ENCODE data around the gene ZBTB4.
"Not testable (repeated sequence)": the region's sequence is repeated elsewhere in the genome, so short reads cannot be mapped to it uniquely, and the experiment has no call there.

Gene ZBTB4

DNA sequence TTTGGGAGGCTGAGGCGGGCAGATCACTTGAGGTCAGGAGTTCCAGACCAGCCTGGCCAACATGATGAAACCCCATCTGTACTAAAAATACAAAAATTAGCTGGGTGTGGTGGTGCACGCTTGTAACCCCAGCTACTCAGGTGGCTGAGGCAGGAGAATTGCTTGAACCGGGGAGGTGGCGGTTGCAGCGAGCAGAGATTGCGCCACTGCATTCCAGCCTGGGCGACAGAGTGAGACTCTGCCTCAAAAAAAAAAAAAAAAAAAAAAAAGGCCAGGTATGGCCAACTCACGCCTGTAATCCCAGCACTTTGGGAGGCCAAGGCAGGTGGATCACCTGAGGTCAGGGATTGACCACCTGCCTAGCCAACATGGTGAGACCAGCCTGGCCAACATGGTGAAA, 4.7 kb downstream of the ZBTB4 start:
- H3K27me3 ChIP-seq (replicated peaks; ENCODE audit: control insufficient read depth, insufficient read depth, low read length, poor library complexity, severe bottlenecking); H3K36me3 ChIP-seq (ENCODE audit: control insufficient read depth, insufficient read depth, low read length); DNase-seq; H3K4me3 ChIP-seq (ENCODE audit: insufficient read depth, low read depth, low read length, poor library complexity, severe bottlenecking); H3K27ac ChIP-seq (ENCODE audit: insufficient read depth, low read length, poor library complexity, severe bottlenecking); H3K9me3 ChIP-seq (ENCODE audit: control insufficient read depth, low read length): not testable (repeated sequence)
- peaks cover 11% of the 10 kb centered on the region for H3K4me1 ChIP-seq (ENCODE audit: control insufficient read depth, insufficient read depth, low read length, poor library complexity, severe bottlenecking)

- H3K27me3 ChIP-seq (replicated peaks; ENCODE audit: control insufficient read depth, insufficient read depth, low read length, poor library complexity, severe bottlenecking): no peaks in the 10 kb centered on the region
- peaks cover 6% of the 10 kb centered on the region for H3K36me3 ChIP-seq (ENCODE audit: control insufficient read depth, insufficient read depth, low read length)
- H3K4me3 ChIP-seq (ENCODE audit: insufficient read depth, low read depth, low read length, poor library complexity, severe bottlenecking): no peak overlapping the region
- H3K27ac ChIP-seq (ENCODE audit: insufficient read depth, low read length, poor library complexity, severe bottlenecking): no peak overlapping the region
- no peaks in the 10 kb centered on the region for H3K9me3 ChIP-seq (ENCODE audit: control insufficient read depth, low read length)
- no peak for DNase-seq
- no peaks in the 10 kb centered on the region for H3K4me1 ChIP-seq (ENCODE audit: control insufficient read depth, insufficient read depth, low read length, poor library complexity, severe bottlenecking)
These were observed 7.7 kb downstream of the ZBTB4 start for GRCh38 chr17:7471729-7472128.

- DNase-seq; H3K27ac ChIP-seq (ENCODE audit: insufficient read depth, low read length, poor library complexity, severe bottlenecking); H3K27me3 ChIP-seq (replicated peaks; ENCODE audit: control insufficient read depth, insufficient read depth, low read length, poor library complexity, severe bottlenecking); H3K4me1 ChIP-seq (ENCODE audit: control insufficient read depth, insufficient read depth, low read length, poor library complexity, severe bottlenecking); H3K9me3 ChIP-seq (ENCODE audit: control insufficient read depth, low read length); H3K4me3 ChIP-seq (ENCODE audit: insufficient read depth, low read depth, low read length, poor library complexity, severe bottlenecking): not testable (repeated sequence)
- H3K36me3 ChIP-seq (ENCODE audit: control insufficient read depth, insufficient read depth, low read length): peaks cover 18% of the 10 kb centered on the region
These were observed 8.9 kb downstream of the ZBTB4 start for GRCh38 chr17:7470457-7470973.

GRCh38 chr17:7469843-7470242, 9.6 kb downstream of the ZBTB4 start:
- not testable (repeated sequence) for H3K27me3 ChIP-seq (replicated peaks; ENCODE audit: control insufficient read depth, insufficient read depth, low read length, poor library complexity, severe bottlenecking); H3K9me3 ChIP-seq (ENCODE audit: control insufficient read depth, low read length); DNase-seq; H3K27ac ChIP-seq (ENCODE audit: insufficient read depth, low read length, poor library complexity, severe bottlenecking); H3K4me1 ChIP-seq (ENCODE audit: control insufficient read depth, insufficient read depth, low read length, poor library complexity, severe bottlenecking); H3K4me3 ChIP-seq (ENCODE audit: insufficient read depth, low read depth, low read length, poor library complexity, severe bottlenecking)
- H3K36me3 ChIP-seq (ENCODE audit: control insufficient read depth, insufficient read depth, low read length): peaks cover 22% of the 10 kb centered on the region

GRCh38 chr17:7468804-7469389, 10.5 kb downstream of the ZBTB4 start:
- H3K4me3 ChIP-seq (ENCODE audit: insufficient read depth, low read depth, low read length, poor library complexity, severe bottlenecking): no peak overlapping the region
- H3K36me3 ChIP-seq (ENCODE audit: control insufficient read depth, insufficient read depth, low read length): peaks cover 24% of the 10 kb centered on the region
- H3K27ac ChIP-seq (ENCODE audit: insufficient read depth, low read length, poor library complexity, severe bottlenecking): no peak overlapping the region
- DNase-seq: no peak
- no peaks in the 10 kb centered on the region for H3K4me1 ChIP-seq (ENCODE audit: control insufficient read depth, insufficient read depth, low read length, poor library complexity, severe bottlenecking)
- H3K9me3 ChIP-seq (ENCODE audit: control insufficient read depth, low read length): no peaks in the 10 kb centered on the region
- no peaks in the 10 kb centered on the region for H3K27me3 ChIP-seq (replicated peaks; ENCODE audit: control insufficient read depth, insufficient read depth, low read length, poor library complexity, severe bottlenecking)

- Histone ChIP-seq H3K9me3 (ENCODE audit: control insufficient read depth, low read length) (no peaks in the 10 kb centered on the region), H3K27ac (ENCODE audit: insufficient read depth, low read length, poor library complexity, severe bottlenecking) (no peak overlapping the region), H3K36me3 (ENCODE audit: control insufficient read depth, insufficient read depth, low read length) (peaks cover 30% of the 10 kb centered on the region), H3K4me3 (ENCODE audit: insufficient read depth, low read depth, low read length, poor library complexity, severe bottlenecking) (no peak overlapping the region), H3K4me1 (ENCODE audit: control insufficient read depth, insufficient read depth, low read length, poor library complexity, severe bottlenecking) (no peaks in the 10 kb centered on the region), H3K27me3 (replicated peaks; ENCODE audit: control insufficient read depth, insufficient read depth, low read length, poor library complexity, severe bottlenecking) (no peaks in the 10 kb centered on the region)
- no peak for DNase-seq
These were observed 11.1 kb downstream of the ZBTB4 start for GRCh38 chr17:7468290-7468689.

GRCh38 chr17:7467498-7467897, 11.9 kb downstream of the ZBTB4 start:
- Histone ChIP-seq H3K27ac (ENCODE audit: insufficient read depth, low read length, poor library complexity, severe bottlenecking) (no peak overlapping the region), H3K4me1 (ENCODE audit: control insufficient read depth, insufficient read depth, low read length, poor library complexity, severe bottlenecking) (no peaks in the 10 kb centered on the region), H3K27me3 (replicated peaks; ENCODE audit: control insufficient read depth, insufficient read depth, low read length, poor library complexity, severe bottlenecking) (no peaks in the 10 kb centered on the region), H3K36me3 (ENCODE audit: control insufficient read depth, insufficient read depth, low read length) (peaks cover 38% of the 10 kb centered on the region), H3K9me3 (ENCODE audit: control insufficient read depth, low read length) (no peaks in the 10 kb centered on the region), H3K4me3 (ENCODE audit: insufficient read depth, low read depth, low read length, poor library complexity, severe bottlenecking) (no peak overlapping the region)
- DNase-seq: no peak

GRCh38 chr17:7466639-7467341, 12.6 kb downstream of the ZBTB4 start:
- Histone ChIP-seq H3K27me3 (replicated peaks; ENCODE audit: control insufficient read depth, insufficient read depth, low read length, poor library complexity, severe bottlenecking) (no peaks in the 10 kb centered on the region), H3K4me3 (ENCODE audit: insufficient read depth, low read depth, low read length, poor library complexity, severe bottlenecking) (no peak overlapping the region), H3K27ac (ENCODE audit: insufficient read depth, low read length, poor library complexity, severe bottlenecking) (no peak overlapping the region), H3K36me3 (ENCODE audit: control insufficient read depth, insufficient read depth, low read length) (peaks cover 38% of the 10 kb centered on the region), H3K4me1 (ENCODE audit: control insufficient read depth, insufficient read depth, low read length, poor library complexity, severe bottlenecking) (no peaks in the 10 kb centered on the region), H3K9me3 (ENCODE audit: control insufficient read depth, low read length) (no peaks in the 10 kb centered on the region)
- no peak for DNase-seq

- H3K27ac ChIP-seq (ENCODE audit: insufficient read depth, low read length, poor library complexity, severe bottlenecking): no peak overlapping the region
These were observed 13.2 kb downstream of the ZBTB4 start for GRCh38 chr17:7466318-7466638.

GRCh38 chr17:7465597-7466275, 13.7 kb downstream of the ZBTB4 start:
- no peaks in the 10 kb centered on the region for H3K4me1 ChIP-seq (ENCODE audit: control insufficient read depth, insufficient read depth, low read length, poor library complexity, severe bottlenecking)
- no peaks in the 10 kb centered on the region for H3K27me3 ChIP-seq (replicated peaks; ENCODE audit: control insufficient read depth, insufficient read depth, low read length, poor library complexity, severe bottlenecking)
- DNase-seq: no peak
- peaks cover 38% of the 10 kb centered on the region for H3K36me3 ChIP-seq (ENCODE audit: control insufficient read depth, insufficient read depth, low read length)
- H3K9me3 ChIP-seq (ENCODE audit: control insufficient read depth, low read length): no peaks in the 10 kb centered on the region
- H3K27ac ChIP-seq (ENCODE audit: insufficient read depth, low read length, poor library complexity, severe bottlenecking): no peak overlapping the region
- H3K4me3 ChIP-seq (ENCODE audit: insufficient read depth, low read depth, low read length, poor library complexity, severe bottlenecking): no peak overlapping the region

More at GRCh38 chr17:7466318-7466638, 13.2 kb downstream of the ZBTB4 start:
- Histone ChIP-seq H3K4me3 (ENCODE audit: insufficient read depth, low read depth, low read length, poor library complexity, severe bottlenecking) (no peak overlapping the region), H3K36me3 (ENCODE audit: control insufficient read depth, insufficient read depth, low read length) (peaks cover 38% of the 10 kb centered on the region), H3K9me3 (ENCODE audit: control insufficient read depth, low read length) (no peaks in the 10 kb centered on the region), H3K27me3 (replicated peaks; ENCODE audit: control insufficient read depth, insufficient read depth, low read length, poor library complexity, severe bottlenecking) (no peaks in the 10 kb centered on the region), H3K4me1 (ENCODE audit: control insufficient read depth, insufficient read depth, low read length, poor library complexity, severe bottlenecking) (no peaks in the 10 kb centered on the region)
- DNase-seq: no peak
